Superior temporal gyrus (tissue), 1 donor: ENCODE results near the gene RCOR1.
A peak's percentile ranks its signal among the peaks of the same experiment; 100 is the strongest.
"Not testable (repeated sequence)": the region's sequence is repeated elsewhere in the genome, so short reads cannot be mapped to it uniquely, and the experiment has no call there.

Experiments used
- DNase-seq: peaks from one replicate; pipeline ENCODE4 v3.0.0-alpha.2; 2016; ENCODE audit errors: extremely low spot score

The RCOR1 gene

DNA sequence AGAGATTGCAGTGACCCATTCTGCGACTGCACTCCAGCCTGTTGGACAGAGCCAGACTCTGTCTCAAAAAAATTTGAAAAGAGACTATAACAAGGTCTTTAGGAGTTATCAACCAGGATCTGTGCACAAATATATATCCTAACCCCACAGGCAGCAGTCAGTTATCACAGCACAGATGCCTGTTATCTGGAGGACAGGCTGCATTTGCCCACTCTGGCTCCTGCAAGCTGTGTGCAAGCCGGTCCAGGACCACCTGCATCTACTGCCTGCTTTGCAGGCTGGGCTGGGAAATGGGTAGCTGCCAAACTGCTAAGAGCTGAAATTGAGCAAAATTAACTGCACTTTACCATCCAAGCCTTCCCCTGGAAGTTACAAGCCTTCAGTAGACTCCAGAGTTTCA, 21.4 kb upstream of the RCOR1 start:
- no peak for DNase-seq

DNA sequence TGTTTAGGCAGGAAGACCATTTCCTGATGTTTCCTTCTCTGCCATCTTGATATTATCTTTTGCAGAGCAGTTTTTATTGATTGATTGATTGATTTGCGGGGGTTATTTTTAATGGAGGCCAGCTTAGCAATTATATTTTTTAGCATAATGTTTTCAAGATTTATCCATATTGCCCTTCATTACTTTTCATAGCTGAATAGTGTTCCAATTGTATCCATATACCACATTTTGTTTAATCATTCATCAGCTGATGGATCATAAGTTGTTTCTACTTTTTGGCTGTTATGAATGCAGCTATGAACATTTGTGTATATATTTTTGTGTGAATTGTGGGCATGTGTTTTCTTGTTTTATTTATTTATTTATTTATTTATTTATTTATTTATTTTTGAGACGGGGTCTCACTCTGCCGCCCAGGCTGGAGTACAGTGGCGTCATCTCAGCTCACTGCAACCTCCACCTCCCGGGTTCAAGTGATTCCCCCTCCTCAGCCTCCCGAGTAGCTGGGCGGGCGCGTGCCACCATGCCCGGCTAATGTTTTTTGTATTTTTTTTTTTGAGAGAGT, 20.9 kb upstream of the RCOR1 start:
- no peak for DNase-seq

DNA sequence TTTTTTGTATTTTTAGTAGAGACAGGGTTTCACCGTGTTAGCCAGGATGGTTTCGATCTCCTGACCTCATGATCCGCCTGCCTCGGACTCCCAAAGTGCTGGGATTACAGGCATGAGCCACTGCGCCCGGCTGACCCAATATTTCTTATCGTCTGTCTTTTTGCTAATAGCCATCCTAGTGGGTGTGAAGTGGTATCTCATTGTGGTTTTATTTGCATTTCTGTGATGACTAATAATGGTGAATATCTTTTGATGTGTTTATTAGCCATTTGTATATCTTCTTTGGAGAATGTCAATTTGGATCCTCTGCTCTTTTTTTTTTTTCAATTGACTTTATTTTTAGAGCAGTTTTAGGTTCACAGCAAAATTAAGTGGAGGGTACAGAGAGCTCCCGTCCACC, 19.3 kb upstream of the RCOR1 start:
- DNase-seq, result not testable (repeated sequence)

DNA sequence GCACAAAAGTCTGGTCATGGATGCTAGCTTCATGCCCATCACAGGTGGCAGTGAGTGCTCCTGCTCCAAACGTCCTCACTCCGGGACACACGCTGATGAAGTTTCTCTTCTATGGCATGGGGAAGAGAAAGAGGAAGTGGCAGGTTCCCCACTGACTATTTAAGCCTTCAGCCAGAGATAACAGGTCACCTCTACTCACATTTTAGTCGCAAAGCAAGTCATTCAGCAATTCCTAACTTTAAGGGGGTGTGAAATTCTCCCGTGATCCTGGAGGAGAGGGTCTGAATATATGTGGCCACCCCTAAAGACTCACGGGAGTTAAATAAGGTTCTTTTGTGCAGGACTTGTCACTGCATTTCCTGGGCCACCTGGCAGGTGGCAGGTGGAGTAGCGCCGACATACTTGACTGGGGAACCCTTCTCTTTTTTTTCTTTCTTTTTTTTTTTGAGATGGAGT, 18.8 kb upstream of the RCOR1 start:
- no peak for DNase-seq

DNA sequence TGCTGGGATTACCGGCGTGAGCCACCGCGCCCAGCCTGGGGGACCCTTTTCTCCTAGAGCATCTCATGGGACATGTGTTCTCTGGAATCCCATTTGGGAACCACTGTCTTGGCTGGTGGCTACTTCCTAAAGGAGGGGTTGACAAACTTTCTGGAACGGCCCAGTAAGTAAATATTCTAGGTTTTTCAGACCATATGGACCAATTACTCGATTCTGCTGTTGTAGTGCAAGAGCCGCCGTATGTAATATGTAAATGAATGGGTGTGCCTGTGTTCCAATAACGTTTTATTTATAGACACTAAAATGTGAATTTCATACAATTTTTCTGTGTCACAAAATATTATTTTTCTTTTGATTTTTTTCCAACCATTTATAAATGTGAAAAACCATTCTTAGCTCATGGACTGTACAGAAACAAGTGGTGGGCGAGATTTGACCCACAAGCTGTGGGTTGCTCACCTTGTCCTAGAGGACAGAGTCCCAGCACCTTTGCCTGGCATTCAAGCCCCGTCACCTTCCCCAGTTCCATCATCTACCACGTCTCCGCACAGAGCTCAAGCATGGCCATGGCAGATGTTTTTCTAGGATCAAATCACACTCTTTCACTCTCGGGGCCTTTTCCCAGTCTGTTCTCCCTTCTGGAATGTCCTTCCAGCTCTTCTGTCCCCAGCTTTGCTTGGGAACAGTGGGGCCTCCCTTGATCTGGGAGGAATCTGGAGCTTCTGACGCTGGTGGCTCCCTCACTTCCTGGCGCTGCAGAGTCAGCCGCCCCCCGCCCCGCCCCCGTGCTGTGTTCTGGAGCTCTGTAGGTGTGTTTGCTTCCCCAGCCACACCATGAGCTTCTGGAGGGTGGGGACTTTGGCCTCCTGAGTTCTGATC, 17.9 kb upstream of the RCOR1 start:
- DNase-seq, result no peak

DNA sequence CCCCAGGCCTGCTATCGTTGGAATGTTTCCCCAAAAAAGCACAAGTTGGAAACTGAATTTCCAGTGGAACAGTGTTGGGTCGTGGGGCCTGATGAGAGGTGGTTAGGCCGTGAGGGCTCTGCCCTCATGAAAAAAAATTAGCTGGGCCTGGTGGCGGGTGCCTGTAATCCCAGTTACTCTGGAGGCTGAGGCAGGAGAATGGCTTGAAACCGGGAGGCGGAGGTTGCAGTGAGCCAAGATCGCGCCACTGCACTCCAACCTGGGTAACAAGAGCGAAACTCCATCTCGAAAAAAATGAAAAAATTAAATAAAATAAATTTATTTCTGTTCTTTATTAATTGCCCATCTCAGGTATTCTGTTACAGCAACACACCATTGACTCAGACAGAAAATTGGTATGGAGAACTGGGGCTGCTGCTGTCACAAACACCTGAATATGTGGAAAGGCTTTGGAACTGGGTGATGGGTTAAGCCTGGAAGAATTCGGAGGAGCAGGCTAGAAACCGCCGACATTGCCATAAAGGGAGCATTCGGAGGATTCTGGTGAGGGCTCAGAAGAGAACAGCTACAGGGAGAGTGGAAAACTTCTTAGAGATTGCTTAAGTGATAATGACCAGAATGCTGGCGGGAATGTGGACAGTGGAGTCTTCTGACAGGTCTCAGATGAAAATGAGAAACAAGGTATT, 17.1 kb upstream of the RCOR1 start:
- DNase-seq, result no peak

DNA sequence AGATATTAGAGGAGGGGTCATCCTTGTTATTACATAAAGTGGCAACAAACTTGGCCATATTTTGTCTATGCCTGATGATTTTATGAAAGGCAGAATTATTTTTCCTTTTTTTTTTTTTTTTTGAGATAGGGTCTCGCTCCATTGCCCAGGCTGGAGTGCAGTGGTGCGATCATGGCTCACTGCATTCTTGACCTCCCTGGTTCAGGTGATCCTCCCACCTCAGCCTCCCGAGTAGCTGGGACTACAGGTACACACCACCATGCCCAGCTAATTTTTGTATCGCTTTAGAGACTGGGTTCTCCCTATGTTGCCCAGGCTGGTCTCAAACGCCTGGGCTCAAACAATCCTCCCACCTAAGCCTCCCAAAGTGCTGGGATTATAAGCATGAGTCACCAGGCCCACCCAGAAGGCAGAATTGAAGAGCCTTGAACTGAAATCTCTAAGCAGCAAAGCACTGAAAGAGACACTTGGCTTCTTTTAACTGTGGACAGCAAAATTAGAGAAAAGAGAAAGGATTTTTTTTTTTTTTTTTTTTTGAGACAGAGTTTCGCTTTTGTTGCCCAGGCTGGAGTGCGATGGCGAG, 16.5 kb upstream of the RCOR1 start:
- not testable (repeated sequence) for DNase-seq

DNA sequence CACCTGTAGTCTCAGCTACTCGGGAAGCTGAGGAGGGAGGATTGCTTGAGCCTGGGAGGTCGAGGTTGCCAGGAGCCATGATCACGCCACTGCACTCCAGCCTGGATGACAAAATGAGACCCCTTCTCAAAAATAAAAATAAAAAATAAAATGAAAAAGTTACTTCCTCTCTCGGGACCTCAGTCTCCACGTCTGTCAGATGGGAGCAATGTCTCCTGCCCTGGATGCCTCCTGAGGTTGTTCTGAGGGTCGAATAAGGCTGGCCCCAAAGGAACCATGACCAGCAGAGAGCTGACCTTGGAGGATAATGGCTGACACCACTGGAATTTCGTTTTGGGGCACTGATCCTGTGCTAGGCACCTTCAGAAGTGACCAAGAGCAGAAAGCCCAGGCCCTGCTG, 13.6 kb upstream of the RCOR1 start:
- no peak for DNase-seq

DNA sequence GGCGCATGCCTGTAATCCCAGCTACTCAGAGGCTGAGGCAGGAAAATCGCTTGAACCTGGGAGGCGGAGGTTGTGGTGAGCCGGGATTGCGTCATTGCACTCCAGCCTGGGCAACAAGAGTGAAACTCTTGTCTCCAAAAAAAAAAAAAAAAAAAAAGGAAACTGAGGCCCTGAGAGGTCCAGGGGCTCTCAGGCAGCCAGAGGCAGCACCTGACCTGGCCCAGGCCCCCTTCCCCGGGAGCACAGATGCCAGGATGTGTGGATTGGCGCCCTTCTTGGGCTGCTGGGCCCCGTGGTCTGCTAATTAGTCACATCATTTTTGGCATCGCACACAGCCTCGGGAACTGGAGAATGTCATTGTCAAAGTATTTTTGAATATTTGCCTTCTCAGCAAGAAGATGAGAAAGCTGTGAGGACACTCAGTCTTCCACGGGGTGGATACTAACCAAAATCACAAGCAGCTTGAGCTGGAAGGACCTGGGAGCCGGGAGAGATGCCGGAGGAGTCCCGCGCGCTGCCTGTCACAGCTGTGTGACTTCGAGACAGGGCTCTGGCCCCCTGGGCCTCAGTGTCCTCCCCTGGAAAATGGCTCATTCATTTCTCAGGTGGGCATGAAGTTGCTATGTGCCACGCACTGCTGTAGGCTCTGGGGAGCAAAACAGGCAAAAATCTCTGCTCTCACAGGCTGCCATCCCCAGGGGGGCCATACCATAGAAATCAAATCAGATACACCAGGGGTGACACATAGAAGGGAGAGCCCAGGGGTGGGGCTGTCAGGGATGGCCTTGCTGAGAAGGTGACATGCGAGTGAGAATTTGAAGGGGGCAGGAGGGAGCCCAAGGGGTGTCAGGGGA, 12.5 kb upstream of the RCOR1 start:
- DNase-seq, result no peak

DNA sequence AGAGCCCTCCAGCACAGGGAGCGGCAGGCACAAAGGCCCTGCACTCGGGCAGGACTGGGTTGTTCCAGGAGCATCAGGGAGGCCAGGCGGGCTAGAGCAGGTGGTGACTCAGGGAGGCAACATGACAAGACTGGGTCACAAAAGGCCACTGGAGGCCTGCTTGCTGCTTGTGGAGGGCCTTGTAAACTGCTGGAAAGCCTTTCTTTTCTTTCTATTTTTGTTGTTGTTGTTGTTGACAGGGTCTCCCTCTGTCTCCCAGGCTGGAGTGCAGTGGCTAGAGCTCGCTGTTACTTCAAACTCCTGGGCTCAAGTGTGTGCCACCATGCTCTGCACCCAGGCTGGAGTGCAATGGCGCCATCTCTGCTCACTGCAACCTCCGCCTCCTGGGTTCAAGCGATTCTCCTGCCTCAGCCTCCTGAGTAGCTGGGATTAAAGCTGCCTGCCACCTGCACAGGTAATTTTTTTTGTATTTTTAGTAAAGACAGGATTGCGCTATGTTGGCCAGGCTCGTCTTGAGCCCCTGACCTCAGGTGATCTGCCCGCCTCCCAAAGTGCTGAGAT, 11.8 kb upstream of the RCOR1 start:
- DNase-seq, result no peak

DNA sequence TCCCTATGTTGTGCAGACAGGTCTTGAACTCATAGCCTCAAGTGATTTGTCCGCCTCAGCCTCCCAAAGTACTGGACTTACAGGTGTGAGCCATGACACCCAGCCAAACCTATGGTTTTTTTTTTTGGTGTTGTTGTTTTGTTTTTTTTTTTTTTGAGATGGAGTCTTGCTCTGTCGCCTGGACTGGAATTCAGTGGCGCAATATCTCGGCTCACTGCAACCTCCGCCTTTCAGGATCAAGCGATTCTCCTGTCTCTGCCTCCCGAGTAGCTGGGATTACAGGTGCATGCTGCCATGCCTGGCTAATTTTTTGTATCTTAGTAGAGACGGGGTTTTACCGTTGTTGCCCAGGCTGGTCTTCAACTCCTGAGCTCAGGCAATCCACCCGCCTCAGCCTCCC, 11.3 kb upstream of the RCOR1 start:
- no peak for DNase-seq

DNA sequence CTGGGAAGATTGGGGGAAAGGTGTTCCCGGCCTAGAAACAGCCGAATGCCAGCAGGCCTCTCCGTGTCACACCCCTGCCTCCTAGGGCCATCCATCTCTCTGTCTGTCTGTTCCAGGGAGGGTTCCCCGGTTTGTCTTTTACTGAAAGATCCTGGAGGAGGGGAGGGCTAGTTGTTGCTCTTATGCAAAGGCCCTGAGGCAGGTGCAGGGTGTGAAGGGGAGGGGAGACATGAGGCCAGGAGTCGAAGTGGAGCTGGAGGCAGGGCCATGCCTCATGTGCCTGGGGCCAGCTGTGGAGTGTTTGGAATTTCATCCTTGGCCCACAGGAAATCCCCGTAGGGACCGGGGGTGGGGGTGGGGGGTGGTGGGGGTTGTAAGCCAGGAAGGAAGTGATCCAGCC, 8.7 kb upstream of the RCOR1 start:
- DNase-seq, result no peak

DNA sequence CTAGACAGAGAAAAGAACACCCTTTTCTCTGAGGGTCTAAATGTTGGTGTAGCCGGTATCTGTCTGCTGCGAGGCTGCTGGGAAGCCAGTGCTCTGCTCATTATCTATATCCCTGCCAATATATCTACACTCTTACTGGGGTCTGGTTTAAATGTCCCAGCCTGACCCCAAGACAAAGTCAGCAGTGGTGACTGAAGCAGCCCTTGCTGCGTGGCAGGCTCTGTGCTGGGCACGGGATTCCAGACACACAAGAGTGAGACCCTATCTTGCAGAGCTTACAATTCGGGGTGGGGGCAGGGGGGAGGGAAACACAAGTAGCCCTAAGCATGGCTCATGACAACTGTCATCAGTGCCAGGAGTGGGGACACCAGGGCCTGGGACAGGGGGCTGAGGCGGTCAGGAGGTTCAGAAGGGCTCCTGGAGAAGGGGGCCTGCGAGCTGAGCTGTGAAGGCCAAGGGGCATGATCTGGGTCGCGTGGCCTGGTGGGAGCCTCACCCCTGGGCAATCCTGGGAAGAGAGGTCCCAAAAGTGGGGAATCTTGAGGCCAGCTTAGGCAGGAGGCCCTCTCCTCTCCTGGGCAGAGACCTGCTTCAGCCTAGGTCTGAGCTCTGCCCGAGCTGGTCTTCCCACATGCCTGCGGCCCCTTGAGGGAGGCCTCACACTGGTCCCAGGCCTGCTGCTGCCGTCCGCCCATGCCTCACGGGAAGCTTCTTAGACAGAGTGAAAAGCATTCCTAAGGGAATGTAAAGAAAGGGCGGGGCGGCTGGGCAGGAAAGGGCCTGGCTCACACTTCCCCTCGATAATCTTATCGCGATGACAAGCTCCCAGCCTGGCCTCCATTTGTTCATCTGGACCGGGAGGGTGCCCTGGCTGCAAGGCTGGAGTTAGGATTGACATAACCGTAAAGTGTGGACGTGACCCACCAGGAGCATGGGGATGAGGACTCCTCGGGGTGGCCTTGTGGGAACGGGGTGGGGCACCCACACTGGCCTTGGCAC, 7.3 kb upstream of the RCOR1 start:
- no peak for DNase-seq

DNA sequence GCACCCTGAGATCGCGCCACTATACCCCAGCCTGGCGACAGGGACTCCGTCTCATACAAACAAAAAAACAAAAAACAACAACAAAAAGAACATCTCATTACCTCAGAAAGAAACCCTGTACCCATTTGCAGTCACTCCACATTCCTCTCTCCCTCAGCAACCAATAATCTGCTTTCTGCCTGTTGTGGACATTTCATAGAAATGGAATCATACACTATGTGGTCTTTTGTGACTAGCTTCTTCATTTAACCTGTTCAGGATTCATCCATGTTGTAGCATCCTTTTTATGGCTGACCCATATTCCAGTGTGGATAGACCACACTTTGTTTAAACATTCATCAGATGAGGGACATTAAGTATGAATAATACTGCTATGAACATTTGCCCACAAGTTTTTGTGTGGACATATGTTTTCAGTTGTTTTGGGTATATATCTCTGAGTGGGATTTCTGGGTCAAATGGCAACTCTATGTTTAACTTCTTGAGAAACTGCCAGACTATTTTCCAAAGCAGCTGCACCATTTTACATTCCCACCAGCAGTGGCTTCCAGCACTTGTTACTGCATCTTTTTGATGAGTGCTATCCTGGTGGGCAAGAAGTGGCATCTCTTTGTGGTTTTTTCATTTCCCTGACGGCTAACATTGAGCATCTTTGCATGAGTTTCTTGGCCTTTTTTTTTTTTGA, 5.9 kb upstream of the RCOR1 start:
- DNase-seq, result no peak

DNA sequence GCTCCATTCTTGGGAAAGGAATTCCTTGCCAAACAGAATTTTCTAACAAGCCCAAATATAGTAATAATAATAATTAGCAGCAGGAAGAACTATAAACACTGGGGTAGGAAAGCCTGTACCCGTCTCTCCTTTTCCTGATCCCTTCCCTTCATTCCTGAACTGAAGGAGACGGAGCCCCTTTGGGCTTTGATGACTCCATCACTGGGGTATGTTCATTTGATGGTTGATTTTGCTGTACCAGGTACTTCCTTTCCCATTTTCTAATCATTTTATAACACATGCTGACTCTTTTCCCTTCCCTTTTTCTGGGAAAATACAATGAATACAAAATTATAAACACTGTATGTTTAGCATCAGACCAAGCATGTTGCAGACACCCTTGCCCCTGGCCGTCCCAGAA, 3.6 kb upstream of the RCOR1 start:
- DNase-seq, result no peak

DNA sequence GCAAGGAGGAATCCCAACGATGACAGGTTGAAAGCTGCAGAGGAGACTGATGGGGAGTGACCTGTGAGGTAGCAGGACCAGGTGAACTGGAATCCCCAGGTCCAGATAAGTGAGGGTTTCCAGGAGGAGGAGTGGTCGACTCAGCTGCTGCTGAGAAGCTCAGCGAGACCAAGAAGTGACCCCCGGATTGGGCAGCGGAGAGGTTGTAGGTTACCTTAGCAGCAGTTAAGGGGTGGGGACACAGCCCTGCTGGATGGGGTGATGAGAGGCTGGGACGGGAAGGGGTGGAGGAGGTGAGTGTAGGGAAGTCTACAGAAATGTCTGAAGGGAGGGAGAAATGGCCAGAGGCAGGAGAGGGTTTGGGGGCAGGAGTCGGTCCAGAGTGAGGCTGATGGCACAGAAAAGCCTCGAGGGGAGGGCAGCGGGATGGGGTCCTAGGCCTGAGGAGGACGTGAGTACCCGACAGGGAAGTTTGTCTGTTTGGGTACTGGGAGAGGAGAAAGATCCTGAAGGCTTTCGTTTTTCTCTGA, 2.6 kb upstream of the RCOR1 start:
- no peak for DNase-seq

DNA sequence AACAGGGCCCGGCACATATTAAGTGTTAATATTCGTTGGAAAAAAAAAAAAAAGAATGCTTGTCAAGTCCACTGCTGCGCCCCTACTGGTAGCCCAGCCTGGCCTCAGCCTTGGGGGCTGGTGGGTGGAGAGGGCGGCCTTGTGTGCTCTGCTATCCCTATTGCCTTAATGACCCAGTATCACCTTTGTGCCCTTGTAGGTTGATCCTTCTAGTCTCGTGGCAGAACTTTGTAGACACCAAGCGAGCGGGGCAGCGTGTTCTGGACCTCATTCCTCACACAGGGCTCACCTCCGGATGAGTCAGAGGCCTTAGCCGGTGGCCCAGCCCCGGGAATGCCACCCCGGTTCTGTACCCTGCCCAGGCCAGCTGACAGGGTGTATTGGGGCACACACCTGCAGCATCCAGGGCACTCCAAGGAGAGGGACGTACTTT, 1.8 kb upstream of the RCOR1 start:
- peak; percentile 18 for DNase-seq

DNA sequence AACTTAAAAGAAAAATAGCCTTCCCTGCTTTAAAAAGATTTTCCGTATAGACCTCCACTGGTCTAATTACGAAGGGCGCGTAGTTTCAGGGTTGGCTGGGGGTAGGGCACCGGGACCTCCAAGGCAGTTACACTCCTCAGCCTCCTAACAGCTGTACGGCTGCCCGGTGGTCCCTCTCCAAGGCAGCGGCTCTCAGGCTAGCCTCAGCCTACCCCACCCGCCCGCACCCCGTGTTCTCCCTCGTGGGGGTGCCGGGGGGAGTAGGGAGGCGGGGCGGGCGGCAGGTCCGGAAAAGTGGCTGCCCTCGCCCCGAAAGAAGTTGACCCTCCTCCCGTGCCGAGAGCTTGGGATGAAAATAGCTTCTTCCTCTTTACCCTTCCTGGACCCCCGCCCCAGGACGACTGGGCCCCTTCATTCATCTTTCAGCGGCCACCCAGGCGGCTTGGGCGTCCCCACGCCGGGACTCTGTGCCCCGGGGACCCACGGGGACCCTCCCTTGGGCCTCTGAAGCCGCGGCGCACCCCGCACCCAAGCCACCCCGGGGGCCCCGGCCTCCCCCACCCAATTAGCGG, 991 bp upstream of the RCOR1 start:
- no peak for DNase-seq

DNA sequence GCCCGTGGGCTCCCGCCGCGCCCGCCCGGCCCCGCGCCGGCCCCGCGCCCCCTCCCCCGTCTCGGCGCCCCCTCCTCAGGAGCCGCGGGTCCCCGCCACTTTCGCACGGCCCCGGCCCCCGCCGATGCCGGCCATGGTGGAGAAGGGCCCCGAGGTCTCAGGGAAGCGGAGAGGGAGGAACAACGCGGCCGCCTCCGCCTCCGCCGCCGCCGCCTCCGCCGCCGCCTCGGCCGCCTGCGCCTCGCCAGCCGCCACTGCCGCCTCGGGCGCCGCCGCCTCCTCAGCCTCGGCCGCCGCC, 263 bp downstream of the RCOR1 start:
- no peak for DNase-seq
